ENCODE measurements around the gene GLDN. TPM values are rescaled to one million over a fixed set of nuclear protein-coding genes. Genes with fewer than 3 reads are reported as not detected.
"Not testable (repeated sequence)": the region's sequence is repeated elsewhere in the genome, so short reads cannot be mapped to it uniquely, and the experiment has no call there.

Gene GLDN
- total RNA-seq, 1 experiment from 2014 or later: 0.30 TPM

- no peaks in the 10 kb centered on the region for H3K27me3 ChIP-seq
- H3K4me3 ChIP-seq: no peak overlapping the region
- DNase-seq: no peak
- H3K36me3 ChIP-seq: peaks cover 5% of the 10 kb centered on the region
- peaks cover 3% of the 10 kb centered on the region for H3K9me3 ChIP-seq
Measured at GRCh38 chr15:51444112-51444511, 102.7 kb downstream of the GLDN start.

DNA sequence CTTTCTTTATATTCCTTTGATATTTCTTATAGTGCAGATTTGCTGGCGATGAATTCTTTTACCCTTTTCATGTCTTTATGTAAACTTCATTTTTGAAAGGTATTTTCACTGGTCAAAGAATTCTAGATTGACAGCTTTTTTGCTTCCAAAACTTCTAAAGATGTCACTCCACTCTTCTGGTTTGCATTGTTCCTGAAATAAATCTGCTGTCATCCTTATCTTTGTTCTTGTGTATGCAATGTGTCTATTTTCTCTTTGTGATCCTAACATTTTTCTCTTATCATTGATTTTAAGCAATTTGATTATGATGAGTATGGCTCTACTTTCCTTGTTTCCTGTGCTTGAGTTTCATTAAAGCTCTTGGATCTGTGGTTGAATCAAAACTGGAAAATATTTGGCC, 103.4 kb downstream of the GLDN start:
- H3K9me3 ChIP-seq: 0 out of 2 replicates have a peak, but pooled peaks cover 2% of the 10 kb centered on the region
- H3K36me3 ChIP-seq: peaks cover 5% of the 10 kb centered on the region
- no peak overlapping the region for H3K4me3 ChIP-seq
- H3K27me3 ChIP-seq: no peaks in the 10 kb centered on the region
- no peak for DNase-seq

- not testable (repeated sequence) for H3K4me3 ChIP-seq, DNase-seq, H3K9me3 ChIP-seq, H3K36me3 ChIP-seq, H3K27me3 ChIP-seq
Measured at GRCh38 chr15:51446029-51446744, 104.7 kb downstream of the GLDN start.

DNA sequence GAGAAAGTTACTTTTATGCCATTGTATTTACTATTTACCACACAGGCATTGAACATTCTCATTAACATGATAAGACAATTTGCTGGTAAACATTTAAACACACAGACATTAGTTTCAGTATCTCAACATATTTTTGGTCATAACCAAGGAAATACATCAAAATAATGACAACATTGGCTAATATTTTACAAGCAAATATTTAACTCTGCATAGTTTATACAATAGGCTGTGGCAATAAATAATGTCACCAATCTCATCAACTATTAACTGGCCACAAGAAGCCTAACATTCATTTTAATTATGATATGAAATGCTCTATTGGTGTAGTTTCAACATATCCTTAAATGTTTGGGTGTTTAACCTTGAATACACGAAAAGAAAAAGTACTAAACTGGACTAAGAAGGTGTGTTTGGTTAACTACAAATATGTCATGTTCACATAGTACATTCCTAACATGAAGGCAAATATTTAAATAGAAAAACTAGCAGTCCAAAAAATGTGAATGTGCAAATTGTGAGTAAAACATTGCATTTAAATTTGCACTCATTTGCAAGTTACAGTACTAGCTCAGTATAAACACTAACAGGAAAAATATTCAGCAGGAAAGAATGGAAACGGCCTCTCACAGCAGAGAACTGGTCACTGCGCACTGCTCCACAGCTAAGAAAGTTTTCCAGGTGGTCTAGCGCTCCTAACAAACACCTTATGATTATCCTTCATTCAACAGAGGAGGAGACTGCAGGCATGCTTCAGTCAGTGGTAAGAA, 106.6 kb downstream of the GLDN start:
- Histone ChIP-seq H3K27me3 (no peaks in the 10 kb centered on the region), H3K9me3 (0 out of 2 replicates have a peak, but pooled peaks cover 2% of the 10 kb centered on the region), H3K36me3 (peaks cover 7% of the 10 kb centered on the region), H3K4me3 (no peak overlapping the region)
- no peak for DNase-seq

DNA sequence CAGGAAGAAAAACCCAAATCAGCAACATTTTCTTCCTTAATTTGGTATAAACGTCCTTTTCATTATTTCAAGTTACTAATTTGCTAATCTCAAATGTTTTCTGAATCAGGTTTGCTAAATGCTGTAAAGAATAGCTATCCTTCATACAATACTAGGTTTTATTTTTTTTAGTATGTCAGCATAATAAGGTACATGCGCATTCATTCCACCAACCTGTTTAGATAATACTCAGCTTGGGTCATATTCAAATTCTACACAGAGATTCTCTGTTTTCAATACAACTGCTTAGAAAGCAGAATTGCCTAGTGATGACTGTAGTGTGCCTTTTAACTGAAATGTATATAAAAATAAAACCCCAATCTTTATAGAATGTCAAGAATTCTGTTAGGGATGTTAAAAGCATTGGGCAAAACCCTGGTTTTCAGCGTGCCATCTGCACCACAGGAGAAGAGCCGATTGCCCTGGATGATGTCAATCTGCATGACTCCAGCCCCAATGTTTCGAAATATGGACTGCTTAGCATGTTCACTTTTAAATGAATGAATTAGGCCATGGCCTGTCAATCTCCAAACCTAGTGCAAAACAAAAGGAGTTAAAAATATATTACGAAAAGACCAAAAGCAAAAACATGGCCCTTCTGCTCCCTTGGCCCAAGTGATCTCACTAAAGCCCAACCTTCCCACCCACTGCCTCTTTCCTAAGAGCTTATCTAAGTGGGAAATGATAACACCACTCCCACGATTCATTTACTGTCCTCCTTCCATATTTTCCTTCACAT, 107.4 kb downstream of the GLDN start:
- Histone ChIP-seq H3K9me3 (0 out of 2 replicates have a peak, but pooled peaks cover 2% of the 10 kb centered on the region), H3K4me3 (no peak overlapping the region), H3K27me3 (no peaks in the 10 kb centered on the region), H3K36me3 (peaks cover 7% of the 10 kb centered on the region)
- no peak for DNase-seq

DNA sequence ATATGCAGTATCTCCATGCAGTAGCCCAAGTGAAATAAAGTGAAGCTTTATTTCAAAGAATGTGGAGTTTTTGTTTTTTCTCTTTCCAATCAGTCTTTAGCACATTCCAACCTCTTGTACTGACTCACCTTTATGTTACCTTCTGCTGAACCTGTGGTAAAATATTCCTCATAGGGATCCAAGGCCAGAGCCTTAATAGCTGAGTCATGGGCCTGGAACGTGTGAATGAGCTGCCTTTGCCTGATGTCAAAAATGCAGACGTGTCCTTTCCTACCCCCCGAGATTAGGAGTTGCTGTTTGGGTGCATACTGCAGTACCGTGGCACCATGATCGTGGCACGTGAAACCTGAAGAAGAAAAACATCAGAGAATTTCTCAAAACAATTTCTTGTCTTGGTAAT, 108.5 kb downstream of the GLDN start:
- DNase-seq: no peak
- 0 out of 2 replicates have a peak, but pooled peaks cover 2% of the 10 kb centered on the region for H3K9me3 ChIP-seq
- H3K27me3 ChIP-seq: no peaks in the 10 kb centered on the region
- H3K36me3 ChIP-seq: peaks cover 5% of the 10 kb centered on the region
- no peak overlapping the region for H3K4me3 ChIP-seq

Other genes with a start within 250 kb of the GLDN start
- gene TNFAIP8L3, start 246.7 kb upstream of the GLDN start, total RNA-seq (2014; rRNA removed; shearing (Covaris generic); ENCODE audit: low replicate concordance): 2.4 and 4.8 TPM in 2 replicates
- 0.69 TPM in 1 of 2 replicates, not detected in the other for gene CYP19A1, start 3.1 kb upstream of the GLDN start, total RNA-seq (2014; rRNA removed; shearing (Covaris generic); ENCODE audit: low replicate concordance)

Data from MG63 (cell line).